Thymus (tissue), 11 donors: Measurements from ENCODE around the gene FNDC5. TPM values are rescaled to one million over a fixed set of nuclear protein-coding genes. Genes with fewer than 3 reads are reported as not detected.

Experiments
- DNase-seq, 9 donors: peaks; one replicate each; pipeline ENCODE4 v3.0.0-alpha.2; 2013; ENCODE audit warnings: low spot score in 9 of 9, low read depth in 6 of 9, missing footprints in 1 of 9
- H3K27ac ChIP-seq, 2 donors: one replicate each; pipeline ENCODE4 v1.5.1; 2013; ENCODE audit warnings: control low read depth in 1 of 2, low read depth in 1 of 2, low read length in 1 of 2, mild to moderate bottlenecking in 1 of 2, moderate library complexity in 1 of 2
- H3K27me3 ChIP-seq, 2 donors: one replicate each; pipeline ENCODE4 v1.5.1; 2013; ENCODE audit warnings: low read length in 1 of 2; ENCODE audit not compliant: control insufficient read depth in 2 of 2, insufficient read depth in 1 of 2
- H3K36me3 ChIP-seq, 2 donors: one replicate each; pipeline ENCODE4 v1.5.1; 2013; ENCODE audit warnings: low read length in 1 of 2, mild to moderate bottlenecking in 1 of 2, moderate library complexity in 1 of 2; ENCODE audit not compliant: control insufficient read depth in 2 of 2, insufficient read depth in 2 of 2
- H3K4me1 ChIP-seq, 2 donors: one replicate each; pipeline ENCODE4 v1.5.1; 2013; ENCODE audit warnings: low read length in 2 of 2; ENCODE audit not compliant: control insufficient read depth in 2 of 2, insufficient read depth in 2 of 2
- H3K4me3 ChIP-seq, 2 donors: one replicate each; pipeline ENCODE4 v1.5.1; 2013; ENCODE audit warnings: low read length in 2 of 2, control low read depth in 1 of 2, mild to moderate bottlenecking in 1 of 2
- H3K9me3 ChIP-seq, 2 donors: one replicate each; pipeline ENCODE4 v1.5.1; 2013; ENCODE audit warnings: low read length in 1 of 2, mild to moderate bottlenecking in 1 of 2; ENCODE audit not compliant: control insufficient read depth in 2 of 2, insufficient read depth in 1 of 2
- WGBS: extraction: QIAGEN DNeasy Blood & Tissue Kit; methylation state at CpG from one replicate; pipeline ENCODE4 v1.1.7; 2013; 5-methylcytosine and 5-hydroxymethylcytosine counted together
- polyA plus RNA-seq: library from polyadenylated mRNA; stranded (reverse); fragments of 200-250 nt; gene quantifications from one replicate; pipeline ENCODE4 v1.2.3, GENCODE V29; 2013
- total RNA-seq: library from RNA; stranded (reverse); fragments of 120-200 nt; gene quantifications from one replicate; pipeline ENCODE4 v1.2.4, GENCODE V29; 2013
- donor health status: healthy.

FNDC5 gene
- total and polyA plus RNA-seq, 2 donors, result 0.78 to 3.5 TPM

- peaks cover 33 to 71% of the 10 kb centered on the region in 2 donors for H3K36me3 ChIP-seq
- WGBS, result 99% methylated on average over 1 of the region's 1 CpG
These were observed 38.8 kb downstream of the FNDC5 start for GRCh38 chr1:32831878-32832277.

GRCh38 chr1:32830092-32830852, 40.4 kb downstream of the FNDC5 start:
- no peak overlapping the region for H3K4me3 ChIP-seq
- no peak for DNase-seq
- H3K36me3 ChIP-seq, result peaks cover 43 to 78% of the 10 kb centered on the region in 2 donors
- no peaks in the 10 kb centered on the region for H3K4me1 ChIP-seq
- H3K27ac ChIP-seq, result no peak overlapping the region
- 93% methylated on average over 6 of the region's 6 CpGs for whole genome bisulfite sequencing
- H3K27me3 ChIP-seq, result no peaks in the 10 kb centered on the region
- H3K9me3 ChIP-seq, result no peaks in the 10 kb centered on the region

More at GRCh38 chr1:32831878-32832277, 38.8 kb downstream of the FNDC5 start:
- Histone ChIP-seq H3K27me3 (no peaks in the 10 kb centered on the region), H3K9me3 (no peaks in the 10 kb centered on the region), H3K4me1 (no peaks in the 10 kb centered on the region), H3K4me3 (no peak overlapping the region), H3K27ac (no peak overlapping the region)
- no peak for DNase-seq

- no peak overlapping the region for H3K27ac ChIP-seq
- H3K36me3 ChIP-seq, result peaks cover 39 to 72% of the 10 kb centered on the region in 2 donors
- H3K27me3 ChIP-seq, result no peaks in the 10 kb centered on the region
- no peaks in the 10 kb centered on the region for H3K4me1 ChIP-seq
- WGBS, result 98% methylated on average over 7 of the region's 7 CpGs
- peak in 1 of 9 donors; percentile 1 for DNase-seq
- no peak overlapping the region for H3K4me3 ChIP-seq
- H3K9me3 ChIP-seq, result no peaks in the 10 kb centered on the region
These were observed 42.4 kb downstream of the FNDC5 start for GRCh38 chr1:32828341-32828740.

- peaks cover 0 to 2% of the 10 kb centered on the region in 2 donors for H3K9me3 ChIP-seq
- H3K27ac ChIP-seq, result no peak overlapping the region
- H3K27me3 ChIP-seq, result no peaks in the 10 kb centered on the region
- H3K4me1 ChIP-seq, result peaks cover 0 to 3% of the 10 kb centered on the region in 2 donors
- H3K36me3 ChIP-seq, result peaks cover 30 to 48% of the 10 kb centered on the region in 2 donors
- H3K4me3 ChIP-seq, result no peak overlapping the region
- 96% methylated on average over 3 of the region's 3 CpGs for WGBS
- DNase-seq, result no peak
These were observed 45.5 kb downstream of the FNDC5 start for GRCh38 chr1:32825181-32825580.

- DNase-seq, result peak in 4 of 9 donors; percentile 33 to 70 (median 44)
- Histone ChIP-seq H3K4me1 (peaks cover 18 to 24% of the 10 kb centered on the region in 2 donors), H3K9me3 (peaks cover 0 to 2% of the 10 kb centered on the region in 2 donors), H3K4me3 (peak overlapping the region; percentile 97 to 99), H3K27ac (peak overlapping the region; percentile 64 to 91), H3K36me3 (peaks cover 3 to 4% of the 10 kb centered on the region in 2 donors), H3K27me3 (no peaks in the 10 kb centered on the region)
- whole genome bisulfite sequencing, result 66% methylated on average over 11 of the region's 11 CpGs
These were observed 51.7 kb downstream of the FNDC5 start for GRCh38 chr1:32818804-32819541.

GRCh38 chr1:32817815-32818786, 52.6 kb downstream of the FNDC5 start:
- DNase-seq, result peak in 5 of 9 donors; percentile 29 to 63 (median 34)
- peaks cover 18 to 24% of the 10 kb centered on the region in 2 donors for H3K4me1 ChIP-seq
- H3K36me3 ChIP-seq, result peaks cover 4% of the 10 kb centered on the region in 2 donors
- peaks cover 0 to 2% of the 10 kb centered on the region in 2 donors for H3K9me3 ChIP-seq
- peak overlapping the region; percentile 97 to 99 for H3K4me3 ChIP-seq
- peak overlapping the region; percentile 91 to 97 for H3K27ac ChIP-seq
- no peaks in the 10 kb centered on the region for H3K27me3 ChIP-seq
- WGBS, result 2% methylated on average over 51 of the region's 51 CpGs

GRCh38 chr1:32817159-32817814, 53.4 kb downstream of the FNDC5 start, which contains the start of the genes S100PBP and YARS1:
S100PBP (plus strand) TSS chr1:32817653; CDS start chr1:32826100, 8,447 bp downstream.
YARS1 (minus strand) TSS chr1:32817358; CDS start chr1:32817244, 114 bp downstream.
- H3K9me3 ChIP-seq, result peaks cover 0 to 2% of the 10 kb centered on the region in 2 donors
- H3K27me3 ChIP-seq, result no peaks in the 10 kb centered on the region
- peaks cover 18 to 23% of the 10 kb centered on the region in 2 donors for H3K4me1 ChIP-seq
- under 1% methylated on average over 55 of the region's 55 CpGs for WGBS
- peak within 1 kb of the TSS; percentile 91 to 97 for H3K27ac ChIP-seq
- peak; percentile 93 to 99 (median 99) for DNase-seq
- H3K4me3 ChIP-seq, result peak within 1 kb of the TSS; percentile 97 to 99
- peaks cover 4 to 6% of the 10 kb centered on the region in 2 donors for H3K36me3 ChIP-seq

GRCh38 chr1:32816676-32817158, 54.0 kb downstream of the FNDC5 start:
- peaks cover 0 to 2% of the 10 kb centered on the region in 2 donors for H3K9me3 ChIP-seq
- DNase-seq, result no peak
- no peaks in the 10 kb centered on the region for H3K27me3 ChIP-seq
- H3K36me3 ChIP-seq, result peaks cover 4 to 10% of the 10 kb centered on the region in 2 donors
- peak overlapping the region; percentile 97 to 99 for H3K4me3 ChIP-seq
- WGBS, result under 1% methylated on average over 15 of the region's 15 CpGs
- peaks cover 18 to 21% of the 10 kb centered on the region in 2 donors for H3K4me1 ChIP-seq
- peak overlapping the region; percentile 67 to 97 for H3K27ac ChIP-seq
